ENCODE data around the gene CLDN9.
A peak's percentile ranks its signal among the peaks of the same experiment; 100 is the strongest.
"Not testable (repeated sequence)": the region's sequence is repeated elsewhere in the genome, so short reads cannot be mapped to it uniquely, and the experiment has no call there.

CLDN9 gene

DNA sequence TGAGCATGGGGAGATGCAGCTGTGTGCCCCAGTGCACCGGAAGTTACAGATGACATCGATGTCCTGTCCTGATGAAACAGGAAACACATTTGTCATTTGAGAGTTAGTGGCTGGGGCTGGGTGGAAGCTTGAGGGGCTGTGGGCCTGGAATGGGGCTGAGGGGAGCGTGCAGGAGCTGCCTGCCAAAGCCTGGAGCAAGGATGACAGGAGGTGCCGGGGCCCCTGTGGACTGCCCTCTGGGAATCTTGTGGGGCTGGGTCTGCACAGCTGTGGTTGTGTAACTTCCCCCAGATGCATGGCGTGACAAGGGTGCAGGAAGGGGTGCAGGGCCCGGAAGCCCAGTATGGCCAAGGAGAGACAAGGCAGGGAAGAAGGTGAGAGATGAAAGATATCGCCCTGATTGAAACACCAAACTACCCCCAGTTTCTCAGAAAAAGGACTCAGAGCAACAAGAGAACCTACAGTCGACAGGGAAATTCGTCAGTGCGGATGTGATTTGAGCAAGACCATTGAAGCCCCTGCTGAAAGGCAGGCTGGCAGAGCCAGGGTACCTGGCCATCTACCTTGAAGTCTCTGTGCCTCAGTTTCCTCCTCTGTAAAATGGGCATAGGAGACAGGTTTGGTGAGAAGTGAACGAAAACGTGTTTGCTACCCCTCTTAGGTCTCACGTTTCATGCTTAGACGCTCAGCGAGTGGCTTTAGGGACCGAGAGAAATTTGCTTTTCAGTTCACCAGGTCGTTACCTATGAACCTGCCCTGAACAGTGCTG is 42.4 kb downstream of the CLDN9 start:
- TF ChIP-seq, protein P1, sequence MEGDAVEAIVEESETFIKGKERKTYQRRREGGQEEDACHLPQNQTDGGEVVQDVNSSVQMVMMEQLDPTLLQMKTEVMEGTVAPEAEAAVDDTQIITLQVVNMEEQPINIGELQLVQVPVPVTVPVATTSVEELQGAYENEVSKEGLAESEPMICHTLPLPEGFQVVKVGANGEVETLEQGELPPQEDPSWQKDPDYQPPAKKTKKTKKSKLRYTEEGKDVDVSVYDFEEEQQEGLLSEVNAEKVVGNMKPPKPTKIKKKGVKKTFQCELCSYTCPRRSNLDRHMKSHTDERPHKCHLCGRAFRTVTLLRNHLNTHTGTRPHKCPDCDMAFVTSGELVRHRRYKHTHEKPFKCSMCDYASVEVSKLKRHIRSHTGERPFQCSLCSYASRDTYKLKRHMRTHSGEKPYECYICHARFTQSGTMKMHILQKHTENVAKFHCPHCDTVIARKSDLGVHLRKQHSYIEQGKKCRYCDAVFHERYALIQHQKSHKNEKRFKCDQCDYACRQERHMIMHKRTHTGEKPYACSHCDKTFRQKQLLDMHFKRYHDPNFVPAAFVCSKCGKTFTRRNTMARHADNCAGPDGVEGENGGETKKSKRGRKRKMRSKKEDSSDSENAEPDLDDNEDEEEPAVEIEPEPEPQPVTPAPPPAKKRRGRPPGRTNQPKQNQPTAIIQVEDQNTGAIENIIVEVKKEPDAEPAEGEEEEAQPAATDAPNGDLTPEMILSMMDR (IDR thresholded peaks at IDR 0.05; ENCODE audit: low read depth, low read length, poor library complexity, severe bottlenecking) = no peak
- no peak for TF ChIP-seq EZH2phosphoT487 (IDR thresholded peaks at IDR 0.05; ENCODE audit: borderline replicate concordance, low read length)
- Histone ChIP-seq H3K4me2 (ENCODE audit: low read length) (peak overlapping the region; percentile 80), H3K27me3 (ENCODE audit: control insufficient read depth, low read length) (no peaks in the 10 kb centered on the region), H3K36me3 (ENCODE audit: control insufficient read depth, low read length) (no peaks in the 10 kb centered on the region), H3K9me3 (ENCODE audit: control insufficient read depth, insufficient read depth, low read length) (no peaks in the 10 kb centered on the region), H3K79me2 (ENCODE audit: control insufficient read depth, low read length) (no peaks in the 10 kb centered on the region), H3K4me1 (ENCODE audit: control insufficient read depth, low read length) (peaks cover 57% of the 10 kb centered on the region), H4K20me1 (ENCODE audit: control insufficient read depth, insufficient read depth, low read depth, low read length) (no peaks in the 10 kb centered on the region), H3K9me2 (replicated peaks; ENCODE audit: control insufficient read depth, low read length) (no peaks in the 10 kb centered on the region), H3K4me3 (ENCODE audit: low read length) (peak overlapping the region; percentile 65), H3K27ac (ENCODE audit: low read depth, low read length) (peak overlapping the region; percentile 70), H3F3A (ENCODE audit: control insufficient read depth, insufficient read depth) (0 out of 2 replicates have a peak, but pooled peaks cover 3% of the 10 kb centered on the region)

DNA sequence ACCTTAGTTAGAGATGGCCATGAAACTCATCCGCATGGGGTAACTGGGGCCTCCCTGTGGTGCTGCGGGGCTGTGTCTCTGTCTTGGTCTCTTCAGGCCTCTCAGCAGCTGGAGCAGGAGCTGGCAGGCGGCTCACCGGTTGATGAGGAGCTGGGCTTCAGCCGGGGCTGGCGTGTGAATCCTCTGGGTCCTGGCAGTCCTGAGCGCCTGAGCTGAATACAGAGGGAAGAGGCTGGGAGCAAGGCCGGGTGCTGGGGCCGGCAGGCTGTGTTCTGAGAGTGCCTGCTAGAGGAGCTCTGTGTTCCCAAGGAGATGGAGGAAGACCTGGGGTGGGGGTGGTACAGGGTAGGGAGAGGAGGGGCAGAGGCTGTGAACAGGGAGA is 43.0 kb downstream of the CLDN9 start:
- H3K36me3 ChIP-seq (ENCODE audit: control insufficient read depth, low read length); H3F3A ChIP-seq (ENCODE audit: control insufficient read depth, insufficient read depth); H3K9me3 ChIP-seq (ENCODE audit: control insufficient read depth, insufficient read depth, low read length); H3K9me2 ChIP-seq (replicated peaks; ENCODE audit: control insufficient read depth, low read length); H3K27me3 ChIP-seq (ENCODE audit: control insufficient read depth, low read length); H4K20me1 ChIP-seq (ENCODE audit: control insufficient read depth, insufficient read depth, low read depth, low read length); H3K79me2 ChIP-seq (ENCODE audit: control insufficient read depth, low read length): not testable (repeated sequence)
- H3K27ac ChIP-seq (ENCODE audit: low read depth, low read length) = peak overlapping the region; percentile 70
- H3K4me3 ChIP-seq (ENCODE audit: low read length) = peak overlapping the region; percentile 65
- peak overlapping the region; percentile 80 for H3K4me2 ChIP-seq (ENCODE audit: low read length)
- peaks cover 51% of the 10 kb centered on the region for H3K4me1 ChIP-seq (ENCODE audit: control insufficient read depth, low read length)

DNA sequence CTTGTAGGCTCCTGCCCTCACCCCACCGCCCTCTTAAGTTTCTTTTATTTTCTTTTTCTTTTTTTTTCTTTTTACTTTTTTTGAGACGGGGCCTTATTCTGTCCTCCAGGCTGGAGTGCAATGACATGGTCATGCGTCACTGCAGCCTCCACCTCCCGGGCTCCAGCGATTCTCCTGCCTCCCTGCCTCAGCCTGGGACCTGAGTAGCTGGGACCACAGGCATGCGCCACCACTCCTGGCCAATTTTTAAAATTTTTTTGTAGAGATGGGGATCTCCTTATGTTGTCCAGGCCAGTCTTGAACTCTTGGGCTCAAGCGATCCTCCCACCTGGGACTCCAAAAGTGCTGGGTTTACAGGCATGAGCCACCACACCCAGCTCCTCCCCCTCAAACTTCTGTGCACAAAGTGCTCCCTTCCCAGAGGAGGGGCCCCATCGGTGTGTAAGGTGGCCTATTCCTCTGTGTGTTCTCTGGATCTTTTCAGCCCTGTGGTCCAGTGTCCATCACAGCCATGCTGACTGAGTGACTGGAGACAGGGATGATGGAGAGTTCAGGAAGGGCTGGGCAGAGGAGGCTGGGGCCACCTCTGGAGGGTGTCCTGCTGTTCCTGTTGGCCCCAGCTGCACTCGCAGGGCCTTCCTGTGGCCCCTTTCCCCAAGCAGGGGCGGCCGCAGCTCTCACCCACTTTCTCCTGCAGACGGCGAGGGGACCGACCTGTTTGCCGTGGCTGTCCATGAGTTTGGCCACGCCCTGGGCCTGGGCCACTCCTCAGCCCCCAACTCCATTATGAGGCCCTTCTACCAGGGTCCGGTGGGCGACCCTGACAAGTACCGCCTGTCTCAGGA is 43.8 kb downstream of the CLDN9 start:
- Histone ChIP-seq H3K4me2 (ENCODE audit: low read length) (peak overlapping the region; percentile 80; the same call in 1 of the 2 replicates), H3K4me1 (ENCODE audit: control insufficient read depth, low read length) (peaks cover 43% of the 10 kb centered on the region), H4K20me1 (ENCODE audit: control insufficient read depth, insufficient read depth, low read depth, low read length) (no peaks in the 10 kb centered on the region), H3F3A (ENCODE audit: control insufficient read depth, insufficient read depth) (0 out of 2 replicates have a peak, but pooled peaks cover 3% of the 10 kb centered on the region), H3K9me3 (ENCODE audit: control insufficient read depth, insufficient read depth, low read length) (no peaks in the 10 kb centered on the region), H3K27me3 (ENCODE audit: control insufficient read depth, low read length) (no peaks in the 10 kb centered on the region), H3K9me2 (replicated peaks; ENCODE audit: control insufficient read depth, low read length) (no peaks in the 10 kb centered on the region), H3K79me2 (ENCODE audit: control insufficient read depth, low read length) (no peaks in the 10 kb centered on the region), H3K27ac (ENCODE audit: low read depth, low read length) (no peak overlapping the region), H3K36me3 (ENCODE audit: control insufficient read depth, low read length) (no peaks in the 10 kb centered on the region), H3K4me3 (ENCODE audit: low read length) (no peak overlapping the region)
- TF ChIP-seq, protein P1 (IDR thresholded peaks at IDR 0.05; ENCODE audit: low read depth, low read length, poor library complexity, severe bottlenecking) = no peak
- TF ChIP-seq EZH2phosphoT487 (IDR thresholded peaks at IDR 0.05; ENCODE audit: borderline replicate concordance, low read length) = no peak
